Thymus (tissue), 11 donors: ENCODE data around the gene BIRC6. TPM values are rescaled to one million over a fixed set of nuclear protein-coding genes. Genes with fewer than 3 reads are reported as not detected.
"Not testable (repeated sequence)": the region's sequence is repeated elsewhere in the genome, so short reads cannot be mapped to it uniquely, and the experiment has no call there.

Experiments
- DNase-seq, 9 donors: peaks; one replicate each; pipeline ENCODE4 v3.0.0-alpha.2; 2013; ENCODE audit warnings: low spot score in 9 of 9, low read depth in 6 of 9, missing footprints in 1 of 9
- H3K27ac ChIP-seq, 2 donors: one replicate each; pipeline ENCODE4 v1.5.1; 2013; ENCODE audit warnings: control low read depth in 1 of 2, low read depth in 1 of 2, low read length in 1 of 2, mild to moderate bottlenecking in 1 of 2, moderate library complexity in 1 of 2
- H3K27me3 ChIP-seq, 2 donors: one replicate each; pipeline ENCODE4 v1.5.1; 2013; ENCODE audit warnings: low read length in 1 of 2; ENCODE audit not compliant: control insufficient read depth in 2 of 2, insufficient read depth in 1 of 2
- H3K36me3 ChIP-seq, 2 donors: one replicate each; pipeline ENCODE4 v1.5.1; 2013; ENCODE audit warnings: low read length in 1 of 2, mild to moderate bottlenecking in 1 of 2, moderate library complexity in 1 of 2; ENCODE audit not compliant: control insufficient read depth in 2 of 2, insufficient read depth in 2 of 2
- H3K4me1 ChIP-seq, 2 donors: one replicate each; pipeline ENCODE4 v1.5.1; 2013; ENCODE audit warnings: low read length in 2 of 2; ENCODE audit not compliant: control insufficient read depth in 2 of 2, insufficient read depth in 2 of 2
- H3K4me3 ChIP-seq, 2 donors: one replicate each; pipeline ENCODE4 v1.5.1; 2013; ENCODE audit warnings: low read length in 2 of 2, control low read depth in 1 of 2, mild to moderate bottlenecking in 1 of 2
- H3K9me3 ChIP-seq, 2 donors: one replicate each; pipeline ENCODE4 v1.5.1; 2013; ENCODE audit warnings: low read length in 1 of 2, mild to moderate bottlenecking in 1 of 2; ENCODE audit not compliant: control insufficient read depth in 2 of 2, insufficient read depth in 1 of 2
- WGBS: extraction: QIAGEN DNeasy Blood & Tissue Kit; methylation state at CpG from one replicate; pipeline ENCODE4 v1.1.7; 2013; 5-methylcytosine and 5-hydroxymethylcytosine counted together
- polyA plus RNA-seq: library from polyadenylated mRNA; stranded (reverse); fragments of 200-250 nt; gene quantifications from one replicate; pipeline ENCODE4 v1.2.3, GENCODE V29; 2013
- total RNA-seq: library from RNA; stranded (reverse); fragments of 120-200 nt; gene quantifications from one replicate; pipeline ENCODE4 v1.2.4, GENCODE V29; 2013
- donor health status: healthy.

BIRC6 gene
- total and polyA plus RNA-seq, 2 donors, result 29.7 to 65.4 TPM

DNA sequence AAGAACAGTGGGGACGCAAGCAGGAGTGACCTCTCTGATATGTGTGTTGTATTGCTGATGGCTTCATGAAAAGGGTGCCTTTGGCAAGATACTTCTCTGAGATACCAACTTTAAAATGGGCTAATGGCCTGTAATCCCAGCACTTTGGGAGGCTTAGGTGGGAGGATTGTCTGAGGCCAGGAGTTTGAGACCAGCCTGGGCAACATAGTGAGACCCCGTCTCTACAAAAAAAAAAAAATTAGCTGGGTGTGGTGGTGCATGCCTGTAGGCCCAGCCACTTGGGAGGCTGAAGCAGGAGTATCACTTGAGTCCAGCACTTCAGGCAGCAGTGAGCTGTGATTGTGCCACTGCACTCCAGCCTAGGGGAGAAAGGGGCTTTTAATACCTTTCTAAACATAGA, 9.8 kb downstream of the BIRC6 start:
- WGBS, result 99% methylated on average over 2 of the region's 2 CpGs
- no peak for DNase-seq
- H3K27ac ChIP-seq, result no peak overlapping the region

DNA sequence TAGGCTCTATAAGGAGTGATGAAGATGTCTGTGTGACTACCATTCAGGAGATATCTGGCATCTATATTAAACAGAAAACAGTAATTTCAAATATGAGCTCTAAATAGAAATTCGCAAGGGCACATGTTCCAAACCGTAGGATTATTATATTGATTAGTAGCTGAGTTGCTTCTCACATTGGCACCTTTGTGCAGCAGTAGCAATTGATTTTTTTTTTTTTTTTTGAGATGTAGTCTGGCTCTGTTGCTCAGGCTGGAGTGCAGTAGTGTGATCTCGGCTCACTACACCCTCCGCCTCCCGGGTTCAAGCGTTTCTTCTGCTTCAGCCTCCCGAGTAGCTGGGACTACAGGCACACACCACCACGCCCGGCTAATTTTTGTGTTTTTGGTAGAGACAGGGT, 12.4 kb downstream of the BIRC6 start:
- Histone ChIP-seq H3K4me1 (no peaks in the 10 kb centered on the region), H3K4me3 (no peak overlapping the region), H3K9me3 (no peaks in the 10 kb centered on the region), H3K36me3 (peaks cover 0 to 7% of the 10 kb centered on the region in 2 donors), H3K27me3 (no peaks in the 10 kb centered on the region), H3K27ac (no peak overlapping the region)
- no peak for DNase-seq
- 97% methylated on average over 9 of the region's 9 CpGs for WGBS

More for the DNA sequence above, 9.8 kb downstream of the BIRC6 start:
- H3K4me1 ChIP-seq, result no peaks in the 10 kb centered on the region
- no peaks in the 10 kb centered on the region for H3K9me3 ChIP-seq
- H3K36me3 ChIP-seq, result peaks cover 0 to 3% of the 10 kb centered on the region in 2 donors
- no peak overlapping the region for H3K4me3 ChIP-seq
- H3K27me3 ChIP-seq, result no peaks in the 10 kb centered on the region

DNA sequence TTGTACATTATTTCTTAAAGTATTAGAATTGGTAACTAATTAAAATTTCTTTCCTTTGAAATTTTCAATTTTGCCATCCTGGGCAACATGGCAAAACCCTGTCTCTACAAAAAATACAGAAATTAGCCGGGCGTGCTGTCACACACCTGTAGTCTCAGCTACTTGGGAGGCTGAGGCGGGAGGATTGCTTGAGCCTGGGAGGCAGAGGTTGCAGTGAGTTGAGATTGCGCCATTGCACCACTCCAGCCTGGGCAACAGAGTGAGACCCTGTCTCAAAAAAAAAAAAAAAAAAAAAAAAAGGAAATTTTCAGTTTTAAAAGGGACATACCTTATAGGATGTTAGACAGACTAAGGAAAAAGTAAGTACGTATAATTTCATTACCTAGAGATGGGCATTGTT, 14.1 kb downstream of the BIRC6 start:
- not testable (repeated sequence) for H3K27ac ChIP-seq, DNase-seq, H3K36me3 ChIP-seq, H3K27me3 ChIP-seq, H3K4me1 ChIP-seq, H3K4me3 ChIP-seq, H3K9me3 ChIP-seq
- 98% methylated on average over 5 of the region's 5 CpGs for WGBS

DNA sequence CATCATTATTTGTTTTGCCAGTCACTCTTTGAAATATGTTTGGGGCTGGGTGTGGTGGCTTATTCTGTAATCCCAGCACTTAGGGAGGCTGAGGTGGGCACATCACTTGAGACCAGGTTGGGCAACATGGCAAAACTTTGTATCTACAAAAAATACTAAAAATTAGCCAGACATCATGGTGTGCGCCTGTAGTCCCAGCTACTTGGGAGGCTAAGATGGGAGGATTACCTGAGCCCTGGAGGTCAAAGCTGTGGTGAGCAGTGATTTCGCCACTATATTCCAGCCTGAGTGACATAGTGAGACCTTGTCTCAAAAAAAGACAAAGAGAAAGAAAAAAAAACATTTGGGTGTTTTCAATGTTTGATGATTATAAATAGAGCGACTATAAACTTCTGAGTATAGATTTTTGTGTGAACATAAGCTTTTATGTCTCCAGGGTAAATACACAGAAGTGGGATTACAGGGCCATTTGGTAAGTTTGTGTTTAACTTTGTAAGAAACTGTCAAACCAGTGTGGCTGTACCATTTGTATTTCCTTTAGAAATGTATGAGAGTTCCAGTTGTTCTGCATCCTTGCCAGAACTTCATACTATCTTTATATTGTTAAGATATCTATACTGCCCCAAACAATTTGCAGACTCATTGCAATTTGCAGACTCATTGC, 15.8 kb downstream of the BIRC6 start:
- no peaks in the 10 kb centered on the region for H3K9me3 ChIP-seq
- peaks cover 0 to 7% of the 10 kb centered on the region in 2 donors for H3K36me3 ChIP-seq
- H3K4me3 ChIP-seq, result no peak overlapping the region
- DNase-seq, result no peak
- no peak overlapping the region for H3K27ac ChIP-seq
- 98% methylated on average over 3 of the region's 3 CpGs for WGBS
- no peaks in the 10 kb centered on the region for H3K4me1 ChIP-seq
- no peaks in the 10 kb centered on the region for H3K27me3 ChIP-seq

DNA sequence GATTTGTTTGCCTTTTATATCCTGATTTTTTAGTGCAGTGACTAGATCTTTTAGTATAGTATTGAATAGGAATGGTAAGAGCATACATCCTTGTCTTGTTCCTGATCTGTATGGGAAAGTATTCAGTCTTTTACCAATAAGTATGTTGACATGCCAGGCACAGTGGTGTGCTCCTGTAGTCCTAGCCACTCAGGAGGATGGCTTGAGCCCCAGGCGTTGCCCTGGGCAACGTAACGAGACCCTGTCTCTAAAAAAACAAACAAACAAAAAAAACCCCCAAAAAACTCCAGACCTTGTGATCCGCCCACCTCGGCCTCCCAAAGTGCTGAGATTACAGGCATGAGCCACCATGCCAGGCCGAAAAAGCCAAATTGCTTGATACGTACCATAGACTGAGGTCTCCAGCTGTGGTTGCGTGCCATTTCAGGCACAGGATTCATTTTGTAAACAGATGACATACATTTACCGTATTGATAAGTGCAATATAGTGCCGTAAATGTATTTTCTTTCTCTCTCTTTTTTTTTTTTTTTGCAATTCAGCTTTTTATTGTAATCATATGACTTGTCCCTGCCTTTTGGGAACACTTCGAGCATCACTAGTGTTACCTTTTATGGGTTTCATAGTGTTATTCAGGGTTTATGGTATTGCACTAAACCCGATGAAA, 18.5 kb downstream of the BIRC6 start:
- Histone ChIP-seq H3K27me3 (no peaks in the 10 kb centered on the region), H3K4me3 (no peak overlapping the region), H3K4me1 (no peaks in the 10 kb centered on the region), H3K27ac (no peak overlapping the region), H3K9me3 (no peaks in the 10 kb centered on the region), H3K36me3 (peaks cover 0 to 11% of the 10 kb centered on the region in 2 donors)
- DNase-seq, result no peak
- 98% methylated on average over 12 of the region's 12 CpGs for WGBS

DNA sequence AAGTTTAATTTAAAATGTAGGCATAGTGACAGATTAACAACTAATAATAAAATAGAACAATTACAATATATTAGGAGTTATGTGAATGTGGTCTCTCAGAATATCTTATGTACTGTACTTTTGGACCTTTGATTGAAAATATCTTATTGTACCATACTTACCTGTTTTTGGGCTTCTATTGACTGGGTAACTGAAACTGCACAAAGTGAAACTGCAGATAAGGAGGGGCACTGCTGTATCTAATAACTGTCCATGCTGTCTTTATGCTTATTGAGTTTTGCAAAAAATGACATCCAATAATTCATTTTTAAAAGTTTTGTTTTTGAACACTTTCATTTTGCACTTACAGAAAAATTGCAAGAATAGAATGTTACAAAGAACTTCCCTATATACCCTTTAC, 19.9 kb downstream of the BIRC6 start:
- Histone ChIP-seq H3K4me1 (no peaks in the 10 kb centered on the region), H3K27ac (no peak overlapping the region), H3K27me3 (no peaks in the 10 kb centered on the region), H3K9me3 (no peaks in the 10 kb centered on the region), H3K4me3 (no peak overlapping the region), H3K36me3 (peaks cover 6 to 19% of the 10 kb centered on the region in 2 donors)
- DNase-seq, result no peak

DNA sequence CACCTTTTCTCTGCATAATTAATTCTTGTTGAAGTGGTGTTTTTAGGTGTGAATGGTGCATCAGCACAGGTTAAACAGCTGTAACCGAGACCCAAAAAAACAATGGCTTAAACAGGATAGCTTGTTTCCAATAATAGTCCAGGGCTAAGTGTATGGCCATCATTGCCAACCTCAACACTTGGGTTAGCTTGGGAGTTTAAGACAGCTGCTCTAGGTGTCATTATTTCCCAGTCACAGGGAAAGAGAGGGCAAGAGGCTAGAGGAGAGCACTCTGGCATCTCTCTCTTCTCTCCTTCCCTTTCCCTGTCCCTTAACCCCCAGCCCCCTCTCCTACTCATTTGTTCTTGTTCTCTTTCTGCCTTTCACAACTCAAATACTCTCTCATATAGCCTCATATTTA, 21.1 kb downstream of the BIRC6 start:
- no peaks in the 10 kb centered on the region for H3K4me1 ChIP-seq
- WGBS, result 100% methylated on average over 1 of the region's 1 CpG
- H3K4me3 ChIP-seq, result no peak overlapping the region
- DNase-seq, result no peak
- H3K27me3 ChIP-seq, result no peaks in the 10 kb centered on the region
- no peaks in the 10 kb centered on the region for H3K9me3 ChIP-seq
- peaks cover 13 to 21% of the 10 kb centered on the region in 2 donors for H3K36me3 ChIP-seq
- no peak overlapping the region for H3K27ac ChIP-seq

DNA sequence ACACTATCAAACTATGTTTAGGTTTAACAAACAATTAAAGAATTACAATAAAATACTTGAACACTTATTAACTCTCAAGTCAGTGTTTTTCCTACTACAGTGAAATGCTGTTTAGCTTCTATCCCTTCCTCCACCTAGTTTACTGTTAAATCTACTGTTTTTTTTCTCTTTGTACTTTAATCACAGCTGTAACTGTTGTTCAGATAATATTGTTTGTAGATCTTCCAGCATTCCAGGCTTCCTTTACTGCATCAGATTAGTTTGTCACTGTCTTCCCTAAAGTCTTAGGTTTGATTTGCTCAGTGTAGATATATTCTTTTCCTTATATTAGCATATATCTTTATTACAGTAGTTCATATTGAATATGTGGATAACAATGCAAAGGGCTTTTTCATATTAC, 22.5 kb downstream of the BIRC6 start:
- Histone ChIP-seq H3K9me3 (no peaks in the 10 kb centered on the region), H3K4me3 (no peak overlapping the region), H3K27ac (no peak overlapping the region), H3K36me3 (peaks cover 14 to 33% of the 10 kb centered on the region in 2 donors), H3K4me1 (no peaks in the 10 kb centered on the region), H3K27me3 (no peaks in the 10 kb centered on the region)
- no peak for DNase-seq

DNA sequence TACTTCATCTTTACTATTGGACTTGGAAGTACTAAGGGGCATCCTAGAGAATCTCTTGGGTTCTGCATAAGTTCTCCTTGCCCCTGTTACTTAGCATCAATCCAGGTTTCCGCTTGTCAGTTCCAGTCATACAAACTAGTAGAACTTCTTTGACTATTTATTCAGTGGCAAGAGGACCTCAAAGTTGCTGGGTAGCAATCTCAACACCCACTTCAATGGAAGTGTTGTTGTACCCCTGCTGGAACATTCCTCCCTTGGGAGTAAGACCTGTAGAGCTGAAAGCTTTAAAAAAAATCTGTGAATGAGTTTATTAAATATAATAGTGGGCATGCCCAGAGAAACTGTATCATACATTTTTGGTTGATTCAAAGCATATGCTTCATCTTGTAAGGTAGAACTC, 27.0 kb downstream of the BIRC6 start:
- H3K9me3 ChIP-seq, result no peaks in the 10 kb centered on the region
- no peak overlapping the region for H3K27ac ChIP-seq
- H3K4me3 ChIP-seq, result no peak overlapping the region
- 100% methylated on average over 1 of the region's 1 CpG for WGBS
- H3K27me3 ChIP-seq, result no peaks in the 10 kb centered on the region
- H3K36me3 ChIP-seq, result peaks cover 29 to 59% of the 10 kb centered on the region in 2 donors
- no peak for DNase-seq
- H3K4me1 ChIP-seq, result no peaks in the 10 kb centered on the region
